HCT116 (cell line): ENCODE results near the gene NDOR1.

Source experiments
- ATF3 ChIP-seq: IDR thresholded peaks from 2 replicates; pipeline ENCODE4 v1.6.1; 2012
- CEBPB ChIP-seq: IDR thresholded peaks from 2 replicates; pipeline ENCODE4 v1.6.1; 2012; ENCODE audit warnings: low read depth
- CTCF ChIP-seq, 3 experiments: fragments of 200-600 bp in 1 of 3; sonication (generic) in 1 of 3; IDR thresholded peaks in 2 of 3; conservative IDR thresholded peaks in 1 of 3; 2 replicates each; pipeline ENCODE4 v1.5.1; 2012 to 2017; ENCODE audit warnings: low read depth in 2 of 3, low read length in 2 of 3, antibody characterized with exemption in 1 of 3, borderline replicate concordance in 1 of 3, control low read depth in 1 of 3, mild to moderate bottlenecking in 1 of 3, mixed read lengths in 1 of 3, mixed run types in 1 of 3, moderate library complexity in 1 of 3; ENCODE audit not compliant: insufficient read depth in 1 of 3
- EZH2 ChIP-seq: fragments of 200-600 bp; sonication (generic); IDR thresholded peaks from 2 replicates; pipeline ENCODE4 v1.6.1; 2017; ENCODE audit warnings: antibody characterized with exemption, mixed run types
- JUND ChIP-seq: IDR thresholded peaks from 2 replicates; pipeline ENCODE4 v1.6.1; 2012
- MAX ChIP-seq: IDR thresholded peaks from 2 replicates; pipeline ENCODE4 v1.6.1; 2012
- POLR2A ChIP-seq: IDR thresholded peaks from 2 replicates; pipeline ENCODE4 v1.7.0; 2011; ENCODE audit warnings: borderline replicate concordance; ENCODE audit not compliant: insufficient read depth, insufficient read length; ENCODE audit errors: extremely low read depth
- POLR2AphosphoS5 ChIP-seq: IDR thresholded peaks from 2 replicates; pipeline ENCODE4 v1.6.1; 2011; ENCODE audit warnings: mild to moderate bottlenecking, low read depth, low read length, moderate library complexity
- REST ChIP-seq: IDR thresholded peaks from 2 replicates; pipeline ENCODE4 v1.6.1; 2012; ENCODE audit warnings: low read depth
- SIN3A ChIP-seq: IDR thresholded peaks from 2 replicates; pipeline ENCODE4 v1.6.1; 2012; ENCODE audit warnings: low read depth
- SP1 ChIP-seq: IDR thresholded peaks from 2 replicates; pipeline ENCODE4 v1.6.1; 2012; ENCODE audit warnings: low read depth
- SRF ChIP-seq: IDR thresholded peaks from 2 replicates; pipeline ENCODE4 v1.6.1; 2012; ENCODE audit warnings: low read depth
- TCF7L2 ChIP-seq: IDR thresholded peaks from 2 replicates; pipeline ENCODE4 v1.7.0; 2011; ENCODE audit warnings: borderline replicate concordance, inconsistent platforms; ENCODE audit not compliant: insufficient read depth, insufficient read length; ENCODE audit errors: extremely low read depth
- YY1 ChIP-seq: IDR thresholded peaks from 2 replicates; pipeline ENCODE4 v1.6.1; 2011; ENCODE audit warnings: low read length, low read depth, moderate library complexity, mild to moderate bottlenecking; ENCODE audit not compliant: insufficient replicate concordance; ENCODE audit errors: extremely low read depth

- TF ChIP-seq ATF3, result no peak
- TF ChIP-seq POLR2A, result no peak
- TF ChIP-seq CEBPB, result no peak
- no peak for TF ChIP-seq CTCF (IDR thresholded peaks at IDR 0.05 in 2 of 3, conservative IDR thresholded peaks at IDR 0.05 in 1 of 3; ENCODE audit: borderline replicate concordance in 1 of 3, insufficient read depth in 1 of 3, low read depth in 2 of 3, low read length in 2 of 3)
- no peak for TF ChIP-seq TCF7L2
- TF ChIP-seq POLR2AphosphoS5, result no peak
- no peak for TF ChIP-seq YY1
- no peak for TF ChIP-seq EZH2
- no peak for TF ChIP-seq REST
- TF ChIP-seq MAX, result no peak
- TF ChIP-seq SIN3A, result no peak
- TF ChIP-seq SRF, result no peak
- TF ChIP-seq JUND, result no peak
- TF ChIP-seq SP1, result no peak
These were observed 12.8 kb downstream of the NDOR1 start for GRCh38 chr9:137218212-137218753.
